GM12891 (cell line): ENCODE results near the gene CELA3A.
"Not testable (repeated sequence)": the region's sequence is repeated elsewhere in the genome, so short reads cannot be mapped to it uniquely, and the experiment has no call there.

Source experiments
- POLR2A ChIP-seq: IDR thresholded peaks from 2 replicates; pipeline ENCODE4 v1.6.1; 2011; ENCODE audit warnings: low read depth, low read length, control low read depth
- SPI1 ChIP-seq: IDR thresholded peaks from 2 replicates; pipeline ENCODE4 v1.6.1; 2011; ENCODE audit warnings: low read depth, low read length, control low read depth
- TAF1 ChIP-seq: IDR thresholded peaks from 2 replicates; pipeline ENCODE4 v1.6.1; 2011; ENCODE audit warnings: low read depth, low read length, control low read depth

DNA sequence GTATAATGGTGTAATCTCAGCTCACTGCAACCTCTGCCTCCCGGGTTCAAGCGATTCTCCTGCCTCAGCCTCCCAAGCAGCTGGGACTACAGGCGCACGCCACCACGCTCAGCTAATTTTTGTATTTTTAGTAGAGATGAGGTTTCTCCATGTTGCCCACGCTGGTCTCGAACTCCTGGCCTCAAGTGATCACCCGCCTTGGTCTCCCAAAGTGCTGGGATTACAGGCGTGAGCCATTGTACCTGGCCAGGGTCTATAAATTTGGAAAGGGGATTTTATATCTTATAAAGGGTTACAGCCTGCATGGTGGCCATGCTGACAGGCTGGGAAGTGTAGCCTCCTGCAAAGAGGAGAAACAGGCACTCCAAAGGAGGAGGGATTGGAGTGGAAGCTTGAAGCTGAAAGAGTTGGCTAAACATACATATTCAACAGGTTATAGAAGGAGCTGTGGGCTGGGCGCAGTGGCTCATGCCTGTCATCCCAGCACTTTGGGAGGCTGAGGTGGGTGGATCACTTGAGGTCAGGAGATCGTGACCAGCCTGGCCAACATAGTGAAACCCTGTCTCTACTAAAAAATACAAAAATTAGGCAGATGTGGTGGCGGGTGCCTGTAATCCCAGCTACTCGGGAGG, 13.2 kb downstream of the CELA3A start:
- TF ChIP-seq POLR2A, TAF1, SPI1: not testable (repeated sequence)
